Measurements from ENCODE around the gene PRKCG.
A peak's percentile ranks its signal among the peaks of the same experiment; 100 is the strongest.

Gene PRKCG

DNA sequence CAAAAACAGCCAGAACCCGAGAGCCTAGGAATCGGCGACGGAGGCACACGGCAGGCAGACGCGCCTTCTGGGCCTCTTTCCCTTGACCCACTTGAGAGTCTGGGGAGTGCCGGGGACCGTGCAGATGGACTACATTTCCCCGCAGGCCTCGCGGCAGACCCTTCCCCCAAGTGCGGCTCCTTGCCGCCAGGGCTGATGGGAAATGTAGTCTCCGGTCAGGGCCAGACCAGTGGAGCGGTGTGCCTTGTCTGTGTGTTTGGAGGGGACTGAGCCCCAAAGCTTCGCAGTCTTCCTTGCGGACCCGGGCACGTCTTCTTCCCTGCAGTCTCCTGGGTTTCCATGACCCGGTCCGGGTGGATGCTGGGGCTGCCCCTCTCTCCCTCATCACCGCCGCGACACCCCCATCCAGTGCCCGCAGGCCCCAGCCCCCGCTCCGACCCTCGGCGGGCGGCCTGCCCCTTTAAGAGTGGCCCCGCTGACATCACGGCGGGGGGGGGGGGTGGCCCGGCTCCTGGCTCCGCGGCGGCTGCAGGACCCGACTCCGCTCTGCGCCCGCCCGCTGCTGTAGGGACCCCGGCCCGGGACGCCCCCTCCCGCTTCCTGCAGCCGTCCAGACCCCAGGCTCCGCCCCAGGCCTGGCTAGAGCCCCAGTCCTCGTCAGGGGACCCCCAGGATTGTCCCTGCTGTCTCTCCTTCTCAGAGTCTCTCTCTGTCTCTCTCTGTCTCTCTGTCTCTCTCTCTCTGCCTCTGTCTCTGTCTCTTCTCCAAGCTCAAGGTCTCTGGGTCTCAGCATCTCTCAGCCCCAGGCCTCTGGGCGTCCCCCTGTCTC is 26.3 kb downstream of the PRKCG start:
- Histone ChIP-seq H3K9me3 (ENCODE audit: control insufficient read depth, insufficient read depth, low read length) (no peaks in the 10 kb centered on the region), H3K4me3 (ENCODE audit: low read length) (peak overlapping the region; percentile 49; the same call in 1 of the 2 replicates), H3K4me1 (ENCODE audit: control insufficient read depth, insufficient read depth, low read length) (peaks cover 7% of the 10 kb centered on the region; the same call in 1 of the 2 replicates), H3K36me3 (ENCODE audit: control insufficient read depth, insufficient read depth, low read length) (no peaks in the 10 kb centered on the region), H3K27me3 (ENCODE audit: control insufficient read depth, insufficient read depth, low read length) (peaks cover 3% of the 10 kb centered on the region; the same call in 1 of the 2 replicates), H3K27ac (ENCODE audit: low read length) (no peak overlapping the region)
- WGBS (ENCODE audit: insufficient coverage, insufficient read length), result no CpG with 5 or more reads among the region's 51 CpGs
- DNase-seq (ENCODE audit: low read depth, low spot score), result no peak

DNA sequence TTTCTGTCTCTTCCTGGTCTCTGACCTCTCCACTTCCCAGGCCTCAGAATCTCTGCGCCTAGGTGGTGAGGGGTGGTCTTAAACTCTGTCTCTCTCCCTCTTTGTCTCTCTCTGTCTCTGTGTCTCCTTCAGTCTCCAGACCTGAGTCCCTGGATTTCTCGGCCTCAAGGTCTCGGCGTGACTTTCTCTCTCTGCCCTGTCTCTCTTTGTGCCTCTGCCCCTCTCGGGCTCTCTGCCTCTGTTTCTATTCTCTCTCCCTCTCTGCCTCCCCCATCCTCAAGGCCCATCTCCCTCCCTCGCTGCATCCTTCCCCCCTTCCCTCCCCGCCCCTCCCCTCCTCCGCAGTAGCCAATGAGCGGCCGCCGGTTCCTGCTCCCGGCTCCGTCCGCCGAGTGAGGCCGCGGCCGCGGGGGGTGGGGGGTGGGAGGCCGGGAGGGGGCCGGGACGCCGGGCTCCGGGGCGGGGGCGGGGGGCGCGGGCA is 27.0 kb downstream of the PRKCG start, which contains the start of gene CACNG7:
Gene CACNG7, plus strand, starts transcription at position 344 of the 481 bp plus-strand sequence. CDS start 3,554 bp downstream, outside the sequence.
- H3K4me1 ChIP-seq (ENCODE audit: control insufficient read depth, insufficient read depth, low read length), result peaks cover 7% of the 10 kb centered on the region; the same call in 1 of the 2 replicates
- peak within 1 kb of the TSS; percentile 84 for H3K4me3 ChIP-seq (ENCODE audit: low read length)
- H3K36me3 ChIP-seq (ENCODE audit: control insufficient read depth, insufficient read depth, low read length), result no peaks in the 10 kb centered on the region
- H3K9me3 ChIP-seq (ENCODE audit: control insufficient read depth, insufficient read depth, low read length), result no peaks in the 10 kb centered on the region
- no CpG with 5 or more reads among the region's 28 CpGs for WGBS (ENCODE audit: insufficient coverage, insufficient read length)
- DNase-seq (ENCODE audit: low read depth, low spot score), result no peak
- H3K27ac ChIP-seq (ENCODE audit: low read length), result no peak within 1 kb of the TSS
- peaks cover 3% of the 10 kb centered on the region; the same call in 1 of the 2 replicates for H3K27me3 ChIP-seq (ENCODE audit: control insufficient read depth, insufficient read depth, low read length)

DNA sequence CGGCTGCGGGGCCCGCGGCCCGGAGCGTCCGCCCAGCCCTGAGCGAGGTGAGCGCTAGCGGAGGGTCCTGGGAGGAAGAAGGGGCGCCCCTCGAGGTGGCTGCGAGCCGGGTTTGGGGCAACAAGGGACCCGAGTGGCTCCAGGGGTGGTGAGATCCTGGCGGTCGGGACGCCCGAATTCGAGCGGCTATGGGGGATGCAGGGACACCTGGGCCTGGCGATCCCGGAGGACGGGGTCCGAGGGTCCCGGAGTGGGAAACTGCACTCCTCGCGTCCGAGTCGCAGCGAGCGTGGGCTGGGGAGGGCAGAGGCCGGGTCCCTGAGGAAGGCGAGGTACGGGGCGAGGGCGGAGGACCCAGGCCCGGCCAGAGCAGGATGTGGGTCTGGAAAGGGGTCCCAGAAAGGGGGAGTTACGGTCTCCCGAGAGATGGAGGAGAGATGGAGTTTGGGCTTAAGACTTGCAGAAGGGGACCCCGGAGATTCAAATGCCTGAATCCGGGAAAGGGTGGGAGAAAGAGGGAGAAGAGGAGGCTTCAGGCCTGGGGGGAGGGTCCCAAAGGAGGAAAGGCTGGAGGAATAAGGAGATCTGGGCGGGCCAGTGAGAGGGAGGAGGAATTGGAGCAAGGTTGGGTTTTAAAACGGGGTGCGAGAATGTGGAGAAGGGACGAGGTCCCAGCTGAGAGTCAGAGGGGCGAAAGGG is 27.6 kb downstream of the PRKCG start:
- Histone ChIP-seq H3K27ac (ENCODE audit: low read length) (no peak overlapping the region), H3K36me3 (ENCODE audit: control insufficient read depth, insufficient read depth, low read length) (no peaks in the 10 kb centered on the region), H3K4me3 (ENCODE audit: low read length) (peak overlapping the region; percentile 84), H3K4me1 (ENCODE audit: control insufficient read depth, insufficient read depth, low read length) (peaks cover 7% of the 10 kb centered on the region; the same call in 1 of the 2 replicates), H3K27me3 (ENCODE audit: control insufficient read depth, insufficient read depth, low read length) (peaks cover 3% of the 10 kb centered on the region; the same call in 1 of the 2 replicates), H3K9me3 (ENCODE audit: control insufficient read depth, insufficient read depth, low read length) (no peaks in the 10 kb centered on the region)
- DNase-seq (ENCODE audit: low read depth, low spot score), result no peak
- WGBS (ENCODE audit: insufficient coverage, insufficient read length), result no CpG with 5 or more reads among the region's 47 CpGs

DNA sequence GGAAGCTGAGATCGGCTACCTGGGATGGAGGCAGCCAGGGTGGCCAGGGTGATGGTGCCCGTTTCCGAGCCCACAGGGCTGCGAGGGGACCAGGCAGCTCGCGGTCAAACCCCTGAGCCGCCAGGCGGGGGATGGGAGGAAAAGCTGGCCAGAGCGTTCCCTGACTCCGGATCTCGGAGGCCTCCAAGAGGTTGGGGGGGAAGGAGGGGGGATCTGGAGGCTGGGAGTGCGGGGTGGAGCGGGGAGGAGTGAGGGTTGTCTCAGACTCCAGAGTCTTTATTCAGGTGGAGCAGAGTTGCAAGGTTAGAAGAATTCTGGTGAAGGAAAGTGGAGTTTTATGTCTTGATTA is 28.1 kb downstream of the PRKCG start:
- WGBS (ENCODE audit: insufficient coverage, insufficient read length), result no CpG with 5 or more reads among the region's 13 CpGs
- no peak for DNase-seq (ENCODE audit: low read depth, low spot score)
- H3K27ac ChIP-seq (ENCODE audit: low read length), result no peak overlapping the region
- H3K9me3 ChIP-seq (ENCODE audit: control insufficient read depth, insufficient read depth, low read length), result no peaks in the 10 kb centered on the region
- peak overlapping the region; percentile 84; the same call in 1 of the 2 replicates for H3K4me3 ChIP-seq (ENCODE audit: low read length)
- H3K4me1 ChIP-seq (ENCODE audit: control insufficient read depth, insufficient read depth, low read length), result peaks cover 7% of the 10 kb centered on the region; the same call in 1 of the 2 replicates
- no peaks in the 10 kb centered on the region for H3K36me3 ChIP-seq (ENCODE audit: control insufficient read depth, insufficient read depth, low read length)
- H3K27me3 ChIP-seq (ENCODE audit: control insufficient read depth, insufficient read depth, low read length), result peaks cover 3% of the 10 kb centered on the region; the same call in 1 of the 2 replicates

DNA sequence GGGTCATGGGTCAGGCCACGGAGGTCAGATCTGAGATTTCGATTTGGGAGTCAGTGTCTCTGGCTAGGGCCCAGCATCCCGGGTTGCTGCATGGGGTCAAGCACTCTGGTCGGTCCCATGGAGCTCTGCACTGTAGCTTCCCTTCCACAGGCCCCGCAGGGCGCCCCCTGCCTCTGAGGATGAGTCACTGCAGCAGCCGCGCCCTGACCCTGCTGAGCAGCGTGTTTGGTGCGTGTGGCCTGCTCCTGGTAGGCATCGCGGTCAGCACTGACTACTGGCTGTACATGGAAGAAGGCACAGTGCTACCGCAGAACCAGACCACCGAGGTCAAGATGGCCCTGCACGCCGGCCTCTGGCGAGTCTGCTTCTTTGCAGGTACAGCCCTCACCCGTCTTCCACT is 30.7 kb downstream of the PRKCG start:
- no CpG with 5 or more reads among the region's 18 CpGs for WGBS (ENCODE audit: insufficient coverage, insufficient read length)
- Histone ChIP-seq H3K4me3 (ENCODE audit: low read length) (no peak overlapping the region), H3K27me3 (ENCODE audit: control insufficient read depth, insufficient read depth, low read length) (peaks cover 3% of the 10 kb centered on the region; the same call in 1 of the 2 replicates), H3K27ac (ENCODE audit: low read length) (no peak overlapping the region), H3K4me1 (ENCODE audit: control insufficient read depth, insufficient read depth, low read length) (no peaks in the 10 kb centered on the region), H3K36me3 (ENCODE audit: control insufficient read depth, insufficient read depth, low read length) (peaks cover 11% of the 10 kb centered on the region; the same call in 1 of the 2 replicates), H3K9me3 (ENCODE audit: control insufficient read depth, insufficient read depth, low read length) (no peaks in the 10 kb centered on the region)
- DNase-seq (ENCODE audit: low read depth, low spot score), result no peak

DNA sequence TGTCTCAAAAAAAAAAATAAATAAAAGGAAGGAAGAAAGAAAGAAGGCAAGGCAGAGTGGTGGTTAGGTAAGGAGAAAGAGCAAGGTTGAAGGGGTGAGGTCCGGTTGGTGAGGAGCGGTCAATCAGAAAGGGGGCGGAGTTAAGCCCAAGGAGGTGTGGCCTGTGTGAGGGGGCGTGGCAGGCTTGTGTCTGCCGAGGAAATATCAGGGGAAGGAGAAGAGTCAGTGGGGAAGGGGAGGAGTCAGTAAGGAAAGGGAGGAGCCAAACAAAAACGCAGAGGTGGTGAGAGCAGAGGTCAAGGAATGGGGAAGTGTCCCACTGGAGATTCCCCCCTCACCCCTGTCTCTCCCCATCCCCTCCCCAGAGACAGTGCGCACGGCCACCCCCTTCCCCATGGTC is 33.0 kb downstream of the PRKCG start:
- no CpG with 5 or more reads among the region's 8 CpGs for WGBS (ENCODE audit: insufficient coverage, insufficient read length)
- no peak overlapping the region for H3K27ac ChIP-seq (ENCODE audit: low read length)
- H3K9me3 ChIP-seq (ENCODE audit: control insufficient read depth, insufficient read depth, low read length), result no peaks in the 10 kb centered on the region

DNA sequence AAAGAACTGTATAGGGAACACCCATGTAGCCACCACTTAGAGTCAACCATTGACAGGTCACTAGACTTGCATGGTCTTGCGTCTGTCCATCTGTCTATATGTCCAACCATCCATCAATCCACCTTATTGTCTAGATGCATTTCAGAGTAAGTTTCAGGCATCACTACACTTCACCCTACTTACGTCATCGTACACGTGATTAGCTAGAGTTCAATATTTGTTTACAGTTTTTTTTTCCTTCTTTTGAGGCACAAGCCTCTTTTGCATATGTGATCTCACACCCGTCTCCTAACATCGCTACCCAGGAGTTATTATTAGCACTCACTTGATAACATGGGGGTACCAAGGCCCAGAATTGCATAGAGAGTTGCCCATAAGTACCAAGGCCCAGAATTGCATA is 34.0 kb downstream of the PRKCG start:
- no peaks in the 10 kb centered on the region for H3K4me1 ChIP-seq (ENCODE audit: control insufficient read depth, insufficient read depth, low read length)
- no peak for DNase-seq (ENCODE audit: low read depth, low spot score)
- H3K36me3 ChIP-seq (ENCODE audit: control insufficient read depth, insufficient read depth, low read length), result peaks cover 14% of the 10 kb centered on the region; the same call in 1 of the 2 replicates
- H3K9me3 ChIP-seq (ENCODE audit: control insufficient read depth, insufficient read depth, low read length), result no peaks in the 10 kb centered on the region
- WGBS (ENCODE audit: insufficient coverage, insufficient read length), result no CpG with 5 or more reads among the region's 6 CpGs
- H3K4me3 ChIP-seq (ENCODE audit: low read length), result no peak overlapping the region
- no peaks in the 10 kb centered on the region for H3K27me3 ChIP-seq (ENCODE audit: control insufficient read depth, insufficient read depth, low read length)
- H3K27ac ChIP-seq (ENCODE audit: low read length), result no peak overlapping the region

More for the DNA sequence above, 33.0 kb downstream of the PRKCG start:
- no peak for DNase-seq (ENCODE audit: low read depth, low spot score)
- H3K36me3 ChIP-seq (ENCODE audit: control insufficient read depth, insufficient read depth, low read length), result peaks cover 14% of the 10 kb centered on the region; the same call in 1 of the 2 replicates
- peaks cover 3% of the 10 kb centered on the region; the same call in 1 of the 2 replicates for H3K27me3 ChIP-seq (ENCODE audit: control insufficient read depth, insufficient read depth, low read length)
- no peaks in the 10 kb centered on the region for H3K4me1 ChIP-seq (ENCODE audit: control insufficient read depth, insufficient read depth, low read length)
- no peak overlapping the region for H3K4me3 ChIP-seq (ENCODE audit: low read length)

DNA sequence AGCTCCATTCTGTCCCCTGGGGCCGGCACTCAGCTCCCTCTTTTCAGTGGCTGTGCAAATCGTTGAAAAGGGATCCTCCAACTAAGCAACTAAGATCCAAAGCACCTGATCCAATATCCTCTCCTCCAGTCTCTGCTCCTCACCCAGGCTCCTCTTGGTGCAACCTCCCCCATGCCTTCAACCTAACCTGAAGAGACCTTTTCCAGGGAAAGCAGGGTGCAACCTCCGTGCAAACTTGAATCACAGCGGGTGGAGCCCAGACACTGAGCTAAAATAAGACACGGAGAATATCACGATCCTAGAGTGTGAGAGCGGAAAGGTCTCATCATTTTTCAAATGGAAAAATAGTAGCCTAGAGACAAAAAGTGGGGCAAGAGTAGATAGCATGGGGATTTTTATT is 35.4 kb downstream of the PRKCG start:
- Histone ChIP-seq H3K36me3 (ENCODE audit: control insufficient read depth, insufficient read depth, low read length) (peaks cover 14% of the 10 kb centered on the region; the same call in 1 of the 2 replicates), H3K27me3 (ENCODE audit: control insufficient read depth, insufficient read depth, low read length) (no peaks in the 10 kb centered on the region), H3K9me3 (ENCODE audit: control insufficient read depth, insufficient read depth, low read length) (no peaks in the 10 kb centered on the region), H3K4me1 (ENCODE audit: control insufficient read depth, insufficient read depth, low read length) (no peaks in the 10 kb centered on the region), H3K4me3 (ENCODE audit: low read length) (no peak overlapping the region), H3K27ac (ENCODE audit: low read length) (no peak overlapping the region)
- WGBS (ENCODE audit: insufficient coverage, insufficient read length), result no CpG with 5 or more reads among the region's 7 CpGs
- DNase-seq (ENCODE audit: low read depth, low spot score), result no peak

DNA sequence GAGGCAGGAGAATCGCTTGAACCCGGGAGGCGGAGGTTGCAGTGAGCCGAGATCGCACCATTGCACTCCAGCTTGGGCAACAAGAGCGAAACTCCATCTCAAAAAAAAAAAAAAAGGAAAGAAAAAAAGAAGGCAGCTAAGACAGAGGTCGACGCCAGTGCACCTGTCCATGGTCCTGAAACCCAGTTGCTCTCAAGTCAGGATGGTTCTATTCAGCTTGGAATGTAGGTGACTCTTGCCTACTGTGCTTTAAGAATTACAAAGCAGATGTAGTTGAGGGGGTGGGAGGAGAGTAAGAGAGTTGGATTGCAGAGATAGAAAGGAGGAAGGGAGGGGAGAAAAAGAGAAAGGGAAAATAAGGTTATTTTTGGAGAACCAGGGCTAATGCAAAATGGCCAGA is 45.7 kb downstream of the PRKCG start:
- Histone ChIP-seq H3K27me3 (ENCODE audit: control insufficient read depth, insufficient read depth, low read length) (no peaks in the 10 kb centered on the region), H3K4me3 (ENCODE audit: low read length) (no peak overlapping the region), H3K4me1 (ENCODE audit: control insufficient read depth, insufficient read depth, low read length) (no peaks in the 10 kb centered on the region), H3K9me3 (ENCODE audit: control insufficient read depth, insufficient read depth, low read length) (no peaks in the 10 kb centered on the region), H3K27ac (ENCODE audit: low read length) (no peak overlapping the region), H3K36me3 (ENCODE audit: control insufficient read depth, insufficient read depth, low read length) (0 out of 2 replicates have a peak, but pooled peaks cover 7% of the 10 kb centered on the region)
- no CpG with 5 or more reads among the region's 8 CpGs for WGBS (ENCODE audit: insufficient coverage, insufficient read length)
- DNase-seq (ENCODE audit: low read depth, low spot score), result no peak

DNA sequence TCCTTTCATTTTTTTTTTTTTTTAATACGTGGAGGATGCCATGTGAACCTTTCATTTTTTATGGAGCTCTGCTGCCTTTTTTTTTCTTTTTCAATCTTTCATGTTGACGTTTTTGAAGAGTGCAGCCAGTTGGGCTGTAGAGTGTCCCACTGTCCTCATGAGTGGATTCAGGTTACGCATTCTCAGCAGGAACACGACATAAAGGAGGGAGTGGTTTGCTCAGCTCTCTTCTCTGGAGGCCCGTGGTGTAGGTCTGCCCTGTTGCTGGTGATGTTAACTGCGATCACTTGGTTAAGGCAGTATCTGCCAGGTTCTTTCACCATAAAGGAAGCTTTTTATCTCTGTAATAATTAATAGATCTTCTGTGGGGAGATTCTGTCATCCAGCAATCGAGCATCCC is 54.0 kb downstream of the PRKCG start:
- Histone ChIP-seq H3K27ac (ENCODE audit: low read length) (no peak overlapping the region), H3K27me3 (ENCODE audit: control insufficient read depth, insufficient read depth, low read length) (no peaks in the 10 kb centered on the region), H3K4me3 (ENCODE audit: low read length) (no peak overlapping the region), H3K4me1 (ENCODE audit: control insufficient read depth, insufficient read depth, low read length) (no peaks in the 10 kb centered on the region), H3K9me3 (ENCODE audit: control insufficient read depth, insufficient read depth, low read length) (no peaks in the 10 kb centered on the region), H3K36me3 (ENCODE audit: control insufficient read depth, insufficient read depth, low read length) (no peaks in the 10 kb centered on the region)
- no CpG with 5 or more reads among the region's 7 CpGs for whole genome bisulfite sequencing (ENCODE audit: insufficient coverage, insufficient read length)
- no peak for DNase-seq (ENCODE audit: low read depth, low spot score)

All from iPS DF 6.9 (cell line).